Left cardiac atrium (tissue), 4 donors: ENCODE results near the gene ZNF701. TPM values are rescaled to one million over a fixed set of nuclear protein-coding genes. Genes with fewer than 3 reads are reported as not detected.
"Not testable (repeated sequence)": the region's sequence is repeated elsewhere in the genome, so short reads cannot be mapped to it uniquely, and the experiment has no call there.

Source experiments
- ATAC-seq, 2 donors: fragments of 200-7000 bp; cut with Tn5 transposase; one replicate each; pipeline ENCODE4 v1.9.1; 2020; ENCODE audit warnings: mild to moderate bottlenecking in 2 of 2, moderate library complexity in 2 of 2
- DNase-seq: peaks from one replicate; pipeline ENCODE4 v3.0.0-alpha.2; 2020
- intact Hi-C, 2 donors: fragments of 100-400 bp; cut with DNase I; formaldehyde crosslinking; loops; one replicate each; pipeline versions ENCODE4 v1.14.1 to v1.15.1; 2022 to 2023
- long read RNA-seq: library from polyadenylated mRNA; unstranded; transcript quantifications from one replicate; pipeline ENCODE4 v2.0.0, GENCODE V29; 2021
- total RNA-seq, 2 donors: library from RNA; stranded (reverse); fragmentation: NEBNext Ultra II Directional; extraction: Animal tissue kit (Norgen Biotek cat#: 25700); gene quantifications; one replicate each; pipeline ENCODE4 v1.2.1, GENCODE V29; 2021
- donor health status: DM: no; HTN: yes; CAD: no.
- donor health status: DM: no; HTN: yes; CAD: no; lungs with severe emphysema.
- donor health status: DM: yes; HTN: yes; CAD: no.
- donor health status: Dilated cardiomyopathy.

The ZNF701 gene
- 10 to 100 TPM; 14.6 to 18.4 TPM for total RNA-seq
- long read RNA-seq, partial matches to known transcripts = 0 of 8 reads
- long read RNA-seq, other reads (novel, unspliced or antisense) = 4 of 8 reads

- intact Hi-C loops = loop anchor here in 1 of 2 donors (5.0 kb wide), 1 partner anchor 43 kb away; the partner anchor contains the start of gene ZNF808
- peak; percentile 100 for ATAC-seq
Observed at GRCh38 chr19:52570000-52570861, at the start of gene ZNF701. ZNF701 (plus strand) TSS chr19:52570287; CDS start chr19:52574148, 3,861 bp downstream.

DNA sequence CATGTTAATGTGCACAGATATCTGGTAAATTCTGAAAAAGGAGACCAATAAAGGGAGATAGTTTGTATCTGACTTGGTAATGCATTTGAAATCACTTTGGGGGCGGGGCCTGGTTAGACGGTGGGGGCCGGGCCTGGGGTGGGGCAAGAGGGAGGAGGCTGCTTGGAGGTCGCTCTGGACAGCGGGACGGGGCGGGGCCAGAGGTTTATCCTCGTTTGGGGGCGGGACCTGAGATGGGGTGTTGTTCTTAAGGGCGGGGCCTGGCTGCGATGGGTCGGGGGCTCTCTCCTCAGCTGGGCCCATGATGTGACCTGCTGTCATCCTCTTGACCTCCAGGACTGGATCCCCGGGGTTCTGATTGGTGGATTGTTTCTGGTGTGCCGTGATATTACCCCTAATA is 47.5 kb upstream of the ZNF701 start:
- intact Hi-C loops = no loop called here
- ATAC-seq = no peak
- no peak for DNase-seq

More at GRCh38 chr19:52570000-52570861, at the start of gene ZNF701:
- DNase-seq = peak; percentile 96

GRCh38 chr19:52524086-52524485 is 46.0 kb upstream of the ZNF701 start:
- intact Hi-C loops = no loop called here
- ATAC-seq = no peak
- no peak for DNase-seq

DNA sequence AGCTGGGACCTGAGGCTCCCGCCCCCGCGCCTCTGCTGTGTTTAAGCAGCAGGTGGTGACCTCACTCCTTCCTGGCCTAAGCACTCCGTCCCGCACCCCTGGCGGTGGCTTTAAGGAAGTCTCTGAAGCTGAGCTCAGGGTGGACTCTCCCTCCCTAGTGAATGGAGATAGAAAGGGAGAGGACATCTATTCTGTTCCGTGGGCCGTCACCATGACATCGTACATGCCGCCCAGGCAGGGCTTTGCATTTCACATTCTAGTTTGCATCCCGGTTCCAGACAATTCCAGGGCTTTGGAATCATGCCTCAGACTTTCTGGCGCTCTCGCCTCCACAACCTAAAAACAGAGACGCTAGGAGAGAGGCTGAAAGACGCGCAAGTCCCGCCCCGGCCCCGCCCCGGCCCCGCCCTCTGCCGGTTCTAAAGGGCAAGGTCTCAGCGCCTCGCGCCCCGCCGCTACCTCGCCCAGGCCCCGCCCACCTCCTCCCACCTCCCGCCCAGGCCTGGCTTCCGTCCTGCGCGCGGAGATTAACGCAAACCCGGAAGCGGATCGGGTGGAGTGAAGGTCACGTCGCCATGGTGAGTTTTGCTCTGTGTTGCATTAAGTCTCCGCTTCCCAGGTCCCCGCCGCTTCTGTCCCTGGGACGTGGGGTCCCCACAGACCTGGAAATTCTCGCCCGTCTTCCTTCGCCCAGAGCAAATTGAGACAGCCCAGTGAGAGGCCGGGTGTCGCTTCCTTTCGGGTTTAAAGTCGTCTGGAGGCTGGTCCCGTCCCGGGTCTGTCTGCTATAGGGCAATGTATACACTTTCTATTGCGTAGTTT is 42.7 kb upstream of the ZNF701 start, which contains the start of gene ZNF808:
Gene ZNF808 (plus strand): TSS at position 535 of the 822 bp plus-strand sequence. CDS start 15,617 bp downstream, outside the sequence.
- DNase-seq (peak; percentile 97), ATAC-seq (peak; percentile 98 to 99)
- intact Hi-C loops = loop anchor here in 1 of 2 donors (5.0 kb wide), 1 partner anchor 45 kb away; the partner anchor contains the start of gene ZNF701

GRCh38 chr19:52527956-52528351 is 42.1 kb upstream of the ZNF701 start:
- intact Hi-C loops = loop anchor here in 1 of 2 donors (5.0 kb wide), 1 partner anchor 44 kb away; the partner anchor contains the start of gene ZNF701
- DNase-seq = peak; percentile 33
- ATAC-seq = peak; percentile 24 to 48

GRCh38 chr19:52532480-52532879 is 37.6 kb upstream of the ZNF701 start:
- no peak for DNase-seq
- ATAC-seq = no peak
- intact Hi-C loops = no loop called here

DNA sequence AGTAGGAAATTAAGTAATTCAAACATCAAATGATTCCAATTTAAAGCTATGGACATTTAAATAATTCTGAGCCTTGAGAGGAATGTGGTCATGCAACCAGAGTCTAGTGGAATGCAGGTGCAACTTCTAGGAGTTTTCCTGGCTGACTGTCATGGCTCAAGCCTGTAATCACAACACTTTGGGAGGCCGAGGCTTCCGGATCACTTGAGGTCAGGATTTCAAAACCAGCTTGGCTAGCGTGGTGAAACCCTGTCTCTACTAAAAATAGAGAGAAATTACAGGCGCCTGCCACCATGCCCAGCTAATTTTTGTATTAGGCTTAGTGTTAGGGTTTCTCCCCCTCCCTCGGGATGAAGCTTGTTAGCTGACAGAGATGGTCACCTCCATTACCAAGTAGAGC is 36.2 kb upstream of the ZNF701 start:
- DNase-seq (peak; percentile 30), ATAC-seq (peak in 1 of 2 donors; percentile 50)
- intact Hi-C loops = no loop called here

GRCh38 chr19:52535385-52535770 is 34.7 kb upstream of the ZNF701 start:
- ATAC-seq (peak in 1 of 2 donors; percentile 6), DNase-seq (peak; percentile 26)
- intact Hi-C loops = not testable (repeated sequence)

DNA sequence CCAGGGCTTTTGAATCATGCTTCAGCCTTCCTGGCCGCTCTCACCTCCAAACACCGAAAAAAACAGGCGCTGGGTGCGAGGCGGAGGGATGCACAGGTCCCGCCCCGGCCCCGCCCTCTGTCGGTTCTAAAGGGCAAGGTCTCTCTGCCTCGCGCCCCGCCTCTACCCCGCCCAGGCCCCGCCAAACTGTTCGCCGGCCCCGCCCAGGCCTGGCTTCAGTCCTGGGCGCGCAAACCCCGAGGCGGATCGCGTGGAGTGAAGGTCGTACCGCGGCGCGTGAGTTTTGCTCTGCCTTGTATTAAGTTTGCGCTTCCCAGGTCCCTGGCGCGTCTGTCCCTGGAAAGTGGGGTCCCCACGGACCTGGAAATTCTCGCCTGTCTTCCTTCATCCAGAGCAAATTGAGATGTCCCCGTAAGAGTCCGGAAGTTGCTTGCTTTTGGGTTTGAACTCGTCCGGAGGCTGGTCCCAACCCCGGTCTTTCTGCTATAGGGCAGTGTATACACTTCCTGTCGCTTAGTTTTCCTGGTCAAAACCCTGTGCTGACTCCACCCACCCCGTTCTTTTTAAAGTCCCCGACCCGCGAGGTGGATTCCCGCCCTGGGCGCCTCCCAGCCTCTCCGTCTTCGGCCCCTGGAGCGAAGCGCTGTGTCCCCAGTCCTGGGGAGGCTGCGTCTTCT is 34.2 kb upstream of the ZNF701 start:
- intact Hi-C loops = no loop called here
- peak; percentile 96 to 100 for ATAC-seq

GRCh38 chr19:52536448-52536800 is 33.7 kb upstream of the ZNF701 start:
- DNase-seq (peak; percentile 32), ATAC-seq (peak; percentile 53 to 55)
- intact Hi-C loops = no loop called here

More for the DNA sequence above, 34.2 kb upstream of the ZNF701 start:
- DNase-seq = peak; percentile 94

DNA sequence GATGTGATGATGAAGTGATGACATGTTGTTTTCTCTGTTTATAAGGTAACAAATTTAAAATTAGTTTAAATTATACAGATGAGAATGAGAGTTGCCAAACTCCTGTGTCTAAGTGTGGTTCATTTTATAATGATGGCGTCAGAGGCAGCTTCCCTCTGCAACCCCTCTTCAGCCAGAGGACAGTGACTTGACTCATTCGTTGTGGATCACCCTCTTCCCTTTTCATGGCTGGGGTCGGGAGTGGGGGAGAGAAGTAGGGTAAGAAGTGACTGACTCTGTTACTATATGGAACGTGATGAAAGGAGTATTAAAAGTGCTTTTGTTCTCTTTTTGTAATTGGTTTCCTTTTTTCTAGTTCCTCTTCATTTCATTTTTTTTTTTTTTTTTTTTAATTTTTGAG is 31.3 kb upstream of the ZNF701 start:
- intact Hi-C loops, ATAC-seq, DNase-seq: not testable (repeated sequence)

DNA sequence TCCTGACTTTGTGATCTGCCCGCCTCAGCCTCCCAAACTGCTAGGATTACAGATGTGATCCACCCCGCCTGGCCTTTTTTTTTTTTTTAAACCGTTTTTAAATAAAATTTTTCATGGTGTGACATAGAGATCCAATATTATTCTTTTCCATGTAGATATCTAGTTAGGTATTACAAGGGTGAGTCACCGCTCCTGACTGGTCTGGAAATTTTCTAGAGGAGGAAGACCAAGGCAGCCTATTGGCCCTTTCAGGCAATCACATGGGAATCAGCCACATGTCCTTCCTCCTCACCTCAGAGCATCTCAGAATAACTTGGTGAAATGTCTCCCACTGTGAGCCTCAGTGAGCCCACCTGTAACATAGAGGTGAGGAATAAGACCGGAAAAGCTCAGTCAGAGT is 28.9 kb upstream of the ZNF701 start:
- intact Hi-C loops, ATAC-seq, DNase-seq: not testable (repeated sequence)

DNA sequence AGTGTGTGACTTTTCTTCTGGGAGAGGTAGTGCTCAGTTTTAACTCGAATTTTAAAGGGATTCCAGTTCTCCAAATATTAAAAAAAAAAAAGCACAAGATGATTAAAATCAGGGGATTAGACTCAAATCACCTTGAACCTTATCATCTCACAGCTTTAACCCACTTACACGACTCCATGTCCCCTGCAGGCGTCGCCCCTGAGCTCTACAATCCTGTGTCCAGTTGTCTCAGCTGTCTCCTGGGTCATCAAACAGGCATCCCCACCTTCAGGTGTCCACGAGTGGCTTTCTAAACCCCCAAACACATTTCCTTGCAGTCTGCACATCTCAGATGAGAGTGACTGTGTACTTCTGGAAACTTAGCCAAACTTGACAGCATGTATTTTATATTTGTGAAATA is 28.5 kb upstream of the ZNF701 start:
- ATAC-seq = no peak
- intact Hi-C loops = no loop called here
- no peak for DNase-seq

DNA sequence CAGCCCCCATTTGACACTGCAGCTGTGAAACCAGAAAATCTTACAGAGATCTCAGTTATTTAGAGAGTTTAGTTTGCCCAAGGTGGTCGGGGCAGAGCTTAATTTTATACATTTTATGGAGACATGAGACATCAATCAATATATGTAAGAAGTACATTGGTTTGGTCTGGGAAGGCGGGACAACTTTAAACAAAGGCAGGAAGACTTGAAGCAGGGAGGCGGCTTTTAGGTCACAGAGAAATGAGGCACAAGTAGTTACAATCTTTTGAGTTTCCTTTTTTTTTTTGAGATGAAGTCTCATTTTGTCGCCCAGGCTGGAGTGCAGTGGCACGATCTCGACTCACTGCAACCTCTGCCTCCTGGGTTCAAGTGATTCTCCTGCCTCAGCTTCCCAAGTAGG is 27.5 kb upstream of the ZNF701 start:
- intact Hi-C loops, ATAC-seq, DNase-seq: not testable (repeated sequence)

DNA sequence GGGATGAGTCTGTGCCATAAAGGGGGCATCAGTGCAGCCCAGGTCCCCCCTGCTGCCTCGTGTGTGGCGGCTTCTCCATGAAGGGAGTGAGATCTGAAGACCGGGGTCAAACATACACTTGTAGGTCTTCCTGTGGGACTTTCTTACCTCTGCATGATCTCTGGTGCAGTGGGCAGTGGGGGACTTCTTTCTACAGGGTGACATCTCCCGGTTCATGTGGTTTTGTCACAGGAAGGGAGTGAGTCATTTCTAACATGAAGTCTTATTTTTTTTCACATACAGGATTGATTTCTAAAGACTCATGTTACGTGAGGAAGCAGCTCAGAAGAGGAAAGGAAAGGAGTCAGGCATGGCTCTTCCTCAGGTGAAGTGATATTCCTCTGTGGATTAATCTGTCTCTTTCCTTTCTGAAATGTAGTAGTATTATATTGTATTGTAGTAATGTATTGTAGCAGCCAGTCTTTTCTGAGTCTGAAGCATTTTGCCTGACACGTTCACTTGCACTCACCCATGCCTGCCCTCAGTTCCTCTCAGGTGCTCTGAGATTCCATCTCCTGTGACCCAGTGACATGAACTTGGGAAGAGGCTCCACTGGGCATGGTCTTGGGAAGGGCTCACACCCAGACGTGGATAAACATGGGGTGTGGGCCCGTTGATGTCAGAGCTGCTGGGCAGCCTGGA is 27.0 kb upstream of the ZNF701 start:
- DNase-seq = no peak
- intact Hi-C loops = no loop called here
- ATAC-seq = no peak

DNA sequence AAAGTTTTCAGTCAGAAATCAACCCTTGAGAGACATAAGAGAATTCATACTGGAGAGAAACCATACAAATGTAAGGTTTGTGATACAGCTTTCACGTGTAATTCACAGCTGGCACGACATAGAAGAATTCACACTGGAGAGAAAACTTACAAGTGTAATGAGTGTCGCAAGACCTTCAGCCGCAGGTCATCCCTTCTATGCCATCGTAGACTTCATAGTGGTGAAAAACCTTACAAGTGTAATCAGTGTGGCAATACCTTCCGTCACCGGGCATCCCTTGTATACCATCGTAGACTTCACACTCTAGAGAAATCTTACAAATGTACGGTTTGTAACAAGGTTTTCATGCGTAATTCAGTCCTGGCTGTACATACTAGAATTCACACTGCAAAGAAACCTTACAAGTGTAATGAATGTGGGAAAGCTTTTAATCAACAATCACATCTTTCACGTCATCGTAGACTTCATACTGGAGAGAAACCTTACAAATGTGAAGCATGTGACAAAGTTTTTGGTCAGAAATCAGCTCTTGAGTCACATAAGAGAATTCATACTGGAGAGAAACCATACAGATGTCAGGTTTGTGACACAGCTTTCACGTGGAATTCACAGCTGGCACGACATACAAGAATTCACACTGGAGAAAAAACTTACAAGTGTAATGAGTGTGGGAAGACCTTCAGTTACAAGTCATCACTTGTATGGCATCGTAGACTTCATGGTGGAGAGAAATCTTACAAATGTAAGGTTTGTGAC is 15.7 kb upstream of the ZNF701 start:
- DNase-seq (no peak), ATAC-seq (no peak)
- intact Hi-C loops = no loop called here

GRCh38 chr19:52557231-52557995 is 12.7 kb upstream of the ZNF701 start:
- no peak for DNase-seq
- intact Hi-C loops = no loop called here
- no peak for ATAC-seq
